Activated CD4-positive, alpha-beta T cell treated with anti-CD3 and anti-CD28 coated beads, Interleukin-2, Interleukin-4, amounts not matched to agents 100 ng/mL and 50 ng/mL, durations not matched to agents 16 hours and 8 hours (primary cell): ENCODE measurements around the gene CEMIP.
A peak's percentile ranks its signal among the peaks of the same experiment; 100 is the strongest.
"Not testable (repeated sequence)": the region's sequence is repeated elsewhere in the genome, so short reads cannot be mapped to it uniquely, and the experiment has no call there.

Source experiments
- DNase-seq: peaks from one replicate; pipeline ENCODE4 v3.0.0-alpha.2; 2020; ENCODE audit warnings: low spot score

Gene CEMIP

DNA sequence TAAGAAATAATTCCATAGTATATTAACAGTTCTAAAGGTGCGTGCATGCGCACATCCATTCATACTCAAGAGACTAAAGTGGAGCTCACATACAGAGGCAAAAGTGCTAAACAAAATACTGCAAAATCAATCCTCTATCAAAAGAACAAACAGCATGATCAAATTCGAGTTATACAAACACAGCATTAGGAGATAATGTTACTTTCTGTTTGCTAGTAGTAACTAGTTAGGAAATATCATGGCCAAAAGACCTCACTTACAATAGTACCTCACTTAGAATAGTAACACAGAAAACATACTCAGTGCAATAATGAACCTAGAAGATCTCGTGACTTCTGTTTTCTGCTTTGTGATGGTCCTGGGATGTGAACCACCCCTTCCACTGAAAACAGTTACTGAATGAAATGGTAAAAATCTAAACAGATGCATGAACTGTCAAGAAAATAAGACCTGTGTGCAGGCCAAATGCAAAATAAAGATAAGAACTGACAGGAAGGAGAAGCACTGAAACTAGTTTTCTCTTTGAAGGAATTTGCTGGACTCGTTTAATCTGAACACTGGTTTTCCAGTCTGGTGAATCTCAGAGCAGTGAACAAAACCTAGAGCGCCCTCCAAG is 20.9 kb upstream of the CEMIP start:
- DNase-seq, result no peak

DNA sequence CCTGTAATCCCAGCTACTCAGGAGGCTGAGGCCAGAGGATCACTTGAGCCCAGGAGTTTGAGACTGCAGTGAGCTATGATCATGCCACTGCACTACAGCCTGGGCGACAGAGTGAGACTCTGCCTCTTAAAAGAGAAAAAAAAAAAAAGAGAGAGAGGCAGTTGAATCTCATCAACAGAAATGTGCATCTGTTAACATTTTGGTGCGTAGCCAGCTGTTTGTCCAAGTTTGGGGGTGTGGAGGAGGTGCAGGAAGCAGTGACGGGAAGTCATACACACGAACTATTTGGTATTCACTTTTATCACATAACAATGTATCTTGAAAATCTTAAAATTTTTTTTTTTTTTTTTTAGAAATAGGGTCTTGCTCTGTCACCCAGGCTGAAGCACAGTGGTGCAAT is 18.2 kb upstream of the CEMIP start:
- no peak for DNase-seq

DNA sequence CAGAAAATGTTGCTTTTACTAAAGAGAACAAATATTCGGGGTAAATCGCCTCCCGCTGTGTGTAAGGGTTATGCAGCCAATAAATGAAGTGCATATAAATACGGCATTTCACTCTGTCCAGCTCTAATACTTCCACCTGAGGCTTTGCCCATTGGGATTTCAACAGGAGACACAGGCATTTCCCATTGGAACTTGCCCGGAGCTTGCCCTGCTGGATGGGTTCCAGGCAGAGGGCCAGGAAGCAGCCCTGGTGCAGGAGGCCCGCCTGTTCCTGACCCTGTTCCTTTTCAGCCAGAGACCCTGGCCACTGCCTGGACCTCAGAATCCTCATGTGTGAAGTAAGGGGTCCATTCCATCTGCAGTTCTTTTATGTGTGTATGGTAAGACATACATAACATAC is 17.4 kb upstream of the CEMIP start:
- DNase-seq, result no peak

DNA sequence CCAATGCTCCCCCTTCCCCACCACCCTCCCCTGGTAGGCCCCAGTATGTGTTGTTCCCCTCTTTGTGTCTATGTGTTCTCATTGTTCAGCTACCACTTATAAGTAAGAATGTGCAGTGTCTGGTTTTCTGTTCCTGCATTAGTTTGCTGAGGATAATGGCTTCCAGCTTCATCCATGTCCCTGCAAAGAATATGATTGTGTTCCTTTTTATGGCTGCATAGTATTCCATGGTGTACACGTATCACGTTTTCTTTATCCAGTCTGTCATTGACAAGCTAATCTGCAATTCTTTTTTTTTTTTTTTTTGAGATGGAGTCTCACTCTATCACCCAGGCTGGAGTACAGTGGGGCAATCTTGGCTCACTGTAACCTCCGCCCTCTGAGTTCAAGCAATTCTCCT is 15.9 kb upstream of the CEMIP start:
- DNase-seq, result not testable (repeated sequence)

DNA sequence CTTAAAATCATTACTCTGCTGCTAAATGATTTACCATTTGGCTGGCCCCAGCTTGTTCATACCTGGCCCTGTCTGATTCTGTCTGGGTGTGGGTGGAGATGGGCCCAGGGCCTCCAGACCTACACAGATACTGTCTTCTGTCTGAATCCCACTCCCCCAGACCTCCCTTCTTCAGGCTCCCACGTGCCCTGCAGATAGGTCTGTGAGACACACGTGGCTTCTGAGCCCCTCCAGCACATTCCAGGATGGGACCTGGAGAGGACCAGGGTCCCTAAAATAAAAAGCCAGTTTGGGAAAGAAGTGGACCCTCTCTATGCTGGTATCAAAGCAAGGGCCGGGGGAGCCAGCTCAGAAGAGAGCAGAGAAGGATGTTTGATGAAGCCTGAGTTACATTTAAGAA is 14.6 kb upstream of the CEMIP start:
- DNase-seq, result no peak

DNA sequence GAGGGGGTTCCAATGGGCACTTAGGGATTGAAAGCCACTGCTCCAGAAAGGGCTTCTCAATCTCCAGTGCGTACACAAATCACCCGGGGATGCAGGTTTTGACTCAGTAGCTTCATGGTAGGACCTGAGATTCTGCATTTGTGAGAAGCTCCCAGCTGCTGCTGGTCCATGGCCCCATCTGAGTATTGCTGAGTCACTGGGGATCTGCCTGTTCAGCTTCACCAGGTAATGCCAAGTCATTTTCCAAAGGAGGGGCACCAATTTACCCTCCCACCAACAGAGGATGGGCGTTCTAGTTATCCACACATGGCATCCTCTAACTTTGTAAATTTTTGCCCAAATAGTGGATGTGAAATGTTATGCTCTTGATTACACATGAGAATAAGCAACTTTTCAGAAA is 12.9 kb upstream of the CEMIP start:
- DNase-seq, result no peak

DNA sequence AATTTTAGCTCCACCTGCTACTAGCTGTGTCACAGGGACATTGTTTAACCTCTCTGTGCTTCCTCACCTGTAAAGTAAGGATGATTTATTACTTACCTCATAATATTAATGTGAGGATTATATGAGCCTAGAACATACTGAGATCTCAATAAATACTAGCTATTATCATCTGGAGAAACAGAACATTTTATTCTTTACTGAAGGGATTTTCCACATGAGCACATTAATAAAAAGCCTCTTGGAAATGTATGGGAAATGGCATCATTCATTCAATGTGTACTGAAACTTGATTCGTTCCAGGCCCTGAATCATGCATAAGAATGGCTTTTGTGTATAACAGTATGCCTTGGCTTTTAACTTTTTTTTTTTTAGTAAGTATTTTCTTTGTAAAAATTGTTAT is 11.0 kb upstream of the CEMIP start:
- no peak for DNase-seq

DNA sequence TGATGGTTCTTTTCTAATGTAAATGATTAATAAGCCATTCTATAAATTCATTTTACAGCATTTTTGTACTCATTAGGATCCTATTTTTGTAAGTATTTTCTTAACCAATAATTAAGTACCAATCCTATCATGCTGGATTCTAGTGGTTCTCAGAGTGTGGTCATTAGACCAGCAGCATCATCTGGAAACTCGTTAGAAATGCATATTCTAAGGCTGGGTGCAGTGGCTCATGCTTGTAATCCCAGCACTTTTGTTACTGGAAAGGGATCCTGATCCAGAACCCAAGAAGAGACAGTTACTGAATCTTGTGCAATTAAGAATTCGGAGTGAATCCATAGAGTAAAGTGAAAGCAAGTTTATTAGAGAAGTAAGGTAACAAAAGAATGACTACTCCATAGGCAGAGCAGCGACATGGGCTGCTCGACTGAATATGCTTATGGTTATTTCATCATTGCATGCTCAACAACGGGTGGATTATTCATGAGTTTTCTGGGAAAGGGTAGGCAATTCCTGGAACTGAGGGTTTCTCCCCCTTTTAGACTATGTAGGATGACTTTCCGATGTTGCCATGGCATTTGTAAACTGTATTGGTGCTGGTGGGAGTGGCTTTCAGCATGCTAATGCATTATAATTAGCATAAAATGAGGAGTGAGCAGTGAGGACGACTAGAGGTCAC is 9.9 kb upstream of the CEMIP start:
- no peak for DNase-seq

DNA sequence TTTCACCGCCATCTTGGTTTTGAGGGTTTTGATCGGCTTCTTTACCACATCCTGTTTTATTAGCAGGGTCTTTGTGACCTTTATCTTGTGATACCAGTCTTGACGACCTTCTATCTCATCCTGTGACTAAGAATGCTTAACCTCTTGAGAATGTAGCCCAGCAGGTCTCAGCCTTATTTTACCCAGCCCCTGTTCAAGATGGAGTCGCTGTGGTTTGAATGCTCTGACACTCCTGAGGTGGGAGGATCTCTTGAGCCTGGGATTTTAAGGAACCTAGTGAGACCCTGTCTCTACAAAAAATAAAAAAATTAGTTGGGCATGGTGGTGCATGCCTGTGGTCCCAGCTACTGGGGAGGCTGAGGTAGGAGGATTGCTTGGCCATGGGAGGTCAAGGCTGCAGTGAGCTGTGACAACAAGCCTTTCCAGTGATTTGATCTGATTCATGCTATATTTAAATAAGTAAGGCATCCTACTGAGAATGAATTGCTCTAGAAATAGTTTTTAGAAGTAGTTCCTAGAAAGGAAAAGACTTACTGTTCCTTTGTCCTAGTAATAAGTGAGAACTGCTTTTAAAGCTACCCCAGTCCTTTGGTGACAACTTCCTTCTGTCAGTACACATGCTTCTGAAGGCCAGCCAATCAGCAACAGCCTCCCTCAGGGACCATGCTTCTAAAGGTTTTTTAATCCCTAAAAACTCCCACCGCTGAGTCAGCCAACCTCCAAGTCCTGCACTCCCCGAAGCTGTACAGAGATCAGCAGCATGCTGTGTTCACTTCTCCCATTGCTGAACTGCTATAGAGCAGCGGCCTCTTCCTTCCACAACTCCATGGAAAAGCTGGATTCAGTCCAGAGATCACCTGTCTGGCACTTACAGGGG is 9.1 kb upstream of the CEMIP start:
- no peak for DNase-seq

DNA sequence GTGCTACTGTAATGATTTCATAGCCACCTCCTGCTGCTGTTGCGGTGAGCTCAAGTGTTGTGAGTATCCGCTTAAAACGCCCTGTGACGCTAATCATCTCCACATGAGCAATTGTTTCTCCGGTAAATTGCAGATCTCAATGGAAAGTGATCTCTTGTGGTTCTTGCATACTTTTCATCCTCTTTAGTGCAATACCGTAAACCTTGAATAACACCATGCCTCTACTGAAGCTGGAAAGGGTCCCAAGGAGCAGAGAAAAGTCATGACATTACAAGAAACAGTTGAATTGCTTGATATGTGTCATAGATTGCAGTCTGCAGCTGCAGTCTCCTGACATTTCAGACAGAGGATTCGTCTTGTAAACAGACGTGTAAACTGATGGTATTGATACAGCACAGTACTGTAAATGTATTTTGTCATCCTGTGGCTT is 6.0 kb upstream of the CEMIP start:
- DNase-seq, result no peak

DNA sequence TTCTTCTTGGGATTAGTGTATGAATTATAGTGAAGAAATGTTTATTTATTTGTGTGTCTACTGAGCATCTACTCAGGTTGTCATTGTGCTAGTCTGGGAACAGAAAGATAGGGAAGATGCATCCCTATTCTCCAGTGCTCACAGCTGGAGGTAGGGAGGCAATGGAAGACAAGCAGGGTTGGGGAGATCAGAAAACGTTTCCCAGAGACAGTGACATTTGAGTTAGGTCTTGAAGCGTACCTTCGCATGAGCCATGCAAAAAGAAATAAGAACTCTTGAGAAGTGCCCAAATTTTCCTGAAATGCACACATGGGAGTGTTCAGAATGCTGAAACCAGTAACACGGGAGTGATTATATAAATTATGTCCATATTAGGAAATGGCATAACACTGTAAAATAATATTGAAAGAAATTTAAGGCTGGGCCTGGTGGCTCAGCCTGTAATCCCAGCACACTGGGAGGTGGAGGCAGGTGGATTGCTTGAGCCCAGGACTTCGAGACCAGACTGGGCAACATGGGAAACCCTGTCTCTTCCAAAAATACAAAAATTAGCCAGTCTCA is 5.3 kb upstream of the CEMIP start:
- no peak for DNase-seq

DNA sequence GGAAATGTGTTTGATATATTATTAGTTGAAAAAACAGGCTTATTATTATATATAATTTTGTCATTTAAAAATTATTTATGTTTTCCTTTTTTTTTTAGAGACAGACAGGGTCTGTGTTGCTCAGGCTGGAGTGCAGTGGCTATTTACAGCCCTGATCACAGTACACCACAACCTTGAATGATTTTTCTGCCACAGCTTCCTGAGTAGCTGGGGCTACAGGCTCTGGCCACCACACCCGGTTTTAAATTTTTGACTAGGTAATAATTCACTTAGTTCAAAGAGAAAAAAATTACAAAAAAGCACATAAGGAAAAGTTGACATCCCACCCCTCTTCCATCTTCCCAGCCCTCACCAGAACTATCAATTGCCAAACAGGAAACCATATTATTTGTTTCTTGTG is 4.7 kb upstream of the CEMIP start:
- no peak for DNase-seq

DNA sequence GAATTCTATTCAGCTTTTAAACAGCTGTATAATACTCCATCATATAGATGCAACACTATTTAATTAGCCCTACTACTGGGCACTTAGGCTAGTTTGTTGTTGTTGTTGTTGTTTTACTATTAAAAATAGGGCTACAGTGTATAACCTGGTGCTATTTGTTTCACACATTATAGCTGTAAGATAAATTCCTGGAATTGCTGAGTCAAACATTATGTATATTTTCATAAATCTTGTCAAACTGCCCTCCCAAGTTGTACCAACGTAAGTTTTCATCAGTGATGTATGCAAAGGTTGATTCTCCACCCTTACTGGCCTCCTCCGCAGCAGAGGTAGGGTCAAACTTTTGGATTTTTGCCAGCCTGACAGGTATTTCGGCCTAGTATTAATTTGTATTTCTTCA is 3.8 kb upstream of the CEMIP start:
- no peak for DNase-seq

DNA sequence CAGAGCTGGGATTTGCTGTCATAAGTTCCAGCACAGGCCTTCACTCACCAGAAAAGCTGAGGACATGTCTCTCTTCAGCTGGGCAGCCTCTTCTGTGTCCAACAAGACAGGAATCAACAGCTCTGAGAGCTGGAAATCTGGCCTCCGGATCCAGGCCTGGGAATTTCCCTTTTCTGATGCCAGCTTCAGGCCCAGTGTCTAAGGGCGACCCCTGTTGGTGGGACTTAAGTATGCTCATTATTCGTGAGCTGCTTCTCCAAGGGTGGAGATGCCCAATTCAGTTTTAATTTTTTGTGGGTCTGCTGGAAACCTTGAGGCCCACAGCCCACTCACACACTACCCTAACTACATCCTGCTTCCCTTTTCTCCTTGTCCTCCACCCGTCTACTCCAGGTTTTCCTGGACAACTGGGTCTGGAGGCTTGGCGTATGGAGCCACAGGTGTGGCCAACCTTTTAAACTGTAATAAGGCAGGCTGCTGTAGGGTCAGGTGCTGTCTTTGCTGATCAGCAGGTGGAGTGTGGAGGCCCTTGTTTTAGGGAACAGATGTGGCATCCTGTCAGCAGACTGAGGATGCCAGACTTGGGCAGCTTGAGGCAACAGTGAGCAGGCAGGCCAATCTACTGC is 2.6 kb upstream of the CEMIP start:
- DNase-seq, result peak; percentile 72

DNA sequence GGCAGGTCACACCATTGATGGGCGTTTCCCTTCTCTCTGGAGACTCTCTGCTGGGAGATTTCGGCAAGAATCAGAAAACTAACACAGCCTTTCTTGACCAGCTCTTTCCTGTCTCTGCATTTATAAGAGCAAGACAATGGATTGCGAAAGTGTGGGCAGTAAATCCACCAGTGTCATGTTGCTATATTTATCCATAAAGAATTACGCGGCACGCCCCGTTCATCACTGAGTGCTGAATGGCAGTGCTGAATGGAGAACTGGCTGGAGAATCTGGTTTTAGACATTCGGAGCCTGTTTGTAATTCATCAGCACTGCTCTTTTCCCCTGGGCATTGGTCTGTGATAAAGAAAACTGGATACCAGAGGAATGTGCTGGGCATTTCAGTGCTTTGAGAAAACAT is 2.0 kb upstream of the CEMIP start:
- DNase-seq, result no peak

DNA sequence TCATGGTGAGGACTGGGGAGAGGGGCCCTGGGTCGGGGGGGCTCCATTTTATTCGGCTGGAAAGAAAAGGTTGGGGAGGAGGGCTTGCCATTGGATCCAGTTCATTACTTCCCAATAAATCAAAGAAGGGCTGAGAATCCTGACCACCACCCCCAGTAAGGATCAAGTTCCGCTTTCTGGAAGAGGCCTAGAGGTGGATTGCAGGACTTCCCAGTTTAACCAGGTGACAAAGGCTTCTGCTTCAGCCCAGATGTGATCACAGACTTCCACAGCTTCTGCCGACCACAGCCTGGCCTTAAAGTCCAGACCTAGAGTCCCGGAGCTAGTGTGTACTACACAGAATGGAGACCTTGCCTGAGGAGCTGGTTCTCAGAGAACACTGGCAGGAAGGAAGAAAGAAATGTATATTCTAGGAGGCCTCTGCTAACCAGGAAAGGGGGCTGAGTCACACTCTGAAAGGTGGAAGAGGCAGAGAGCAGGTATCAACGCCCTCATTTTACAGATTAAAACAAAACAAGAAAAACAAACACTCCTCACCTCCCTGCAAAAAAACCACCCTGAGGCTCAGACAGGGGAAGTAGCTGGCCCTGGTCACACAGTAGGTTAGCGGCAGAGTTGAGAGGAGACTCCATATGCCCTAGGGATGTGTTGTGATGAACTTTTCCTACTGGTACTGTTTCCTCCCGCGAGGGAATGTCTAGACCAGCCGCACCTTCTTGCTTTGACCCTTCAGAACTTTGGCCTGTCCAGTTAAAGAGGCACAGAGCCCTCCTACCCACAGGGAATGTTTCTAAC is 1.1 kb upstream of the CEMIP start:
- DNase-seq, result no peak

DNA sequence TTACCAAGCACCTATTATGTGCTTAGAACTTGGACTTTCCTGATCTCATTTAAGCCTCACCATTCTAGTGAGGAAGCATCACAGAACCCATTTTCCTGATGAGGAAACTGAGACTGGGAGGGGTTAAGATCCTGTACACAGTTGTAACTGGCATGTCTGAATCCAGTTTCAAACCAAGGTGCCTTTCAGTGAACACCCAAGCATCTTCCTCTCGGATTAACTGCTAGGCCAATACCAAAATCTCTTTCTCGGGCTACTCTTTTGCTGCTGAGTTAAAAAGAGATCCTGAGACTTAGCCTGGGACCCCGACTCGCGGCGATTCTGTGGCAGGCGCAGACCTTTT is 578 bp upstream of the CEMIP start:
- DNase-seq, result no peak

DNA sequence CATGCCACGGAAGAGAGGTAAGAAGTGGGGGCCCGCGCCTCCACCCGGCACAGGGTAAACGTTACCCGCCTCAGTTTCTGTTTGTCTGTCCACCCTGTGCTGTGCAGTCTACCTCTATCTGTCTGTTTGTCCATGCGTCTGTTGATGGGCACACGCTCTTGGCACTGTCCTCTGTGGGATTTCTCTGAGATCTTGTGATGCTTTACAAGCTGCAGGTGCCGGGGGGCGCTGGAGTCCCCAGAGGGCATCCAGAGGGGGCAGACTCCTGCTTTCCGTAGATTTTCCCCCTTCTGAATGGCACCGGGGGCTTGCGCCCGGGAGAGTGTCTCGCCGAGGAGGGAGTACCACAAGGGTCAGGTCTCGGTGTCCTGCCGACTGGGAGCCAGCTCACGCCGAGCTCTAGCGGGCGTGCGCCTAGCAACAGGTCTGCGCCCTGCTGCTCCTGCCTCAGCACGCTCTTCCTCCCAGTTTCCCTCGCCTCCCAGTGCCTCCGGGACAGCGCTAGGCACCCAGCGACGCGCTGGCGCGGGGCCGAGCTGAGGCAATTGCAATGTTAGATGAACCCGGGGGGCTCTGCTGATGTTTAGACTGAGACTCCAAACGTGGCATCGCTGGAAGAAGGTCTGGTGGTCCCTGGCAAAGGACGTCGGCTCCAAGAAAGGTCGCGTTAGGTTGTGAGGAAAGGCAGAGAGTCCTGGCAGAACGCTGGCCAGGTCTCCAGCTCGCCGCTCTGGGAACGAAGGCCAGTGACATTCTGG is 667 bp downstream of the CEMIP start:
- no peak for DNase-seq

DNA sequence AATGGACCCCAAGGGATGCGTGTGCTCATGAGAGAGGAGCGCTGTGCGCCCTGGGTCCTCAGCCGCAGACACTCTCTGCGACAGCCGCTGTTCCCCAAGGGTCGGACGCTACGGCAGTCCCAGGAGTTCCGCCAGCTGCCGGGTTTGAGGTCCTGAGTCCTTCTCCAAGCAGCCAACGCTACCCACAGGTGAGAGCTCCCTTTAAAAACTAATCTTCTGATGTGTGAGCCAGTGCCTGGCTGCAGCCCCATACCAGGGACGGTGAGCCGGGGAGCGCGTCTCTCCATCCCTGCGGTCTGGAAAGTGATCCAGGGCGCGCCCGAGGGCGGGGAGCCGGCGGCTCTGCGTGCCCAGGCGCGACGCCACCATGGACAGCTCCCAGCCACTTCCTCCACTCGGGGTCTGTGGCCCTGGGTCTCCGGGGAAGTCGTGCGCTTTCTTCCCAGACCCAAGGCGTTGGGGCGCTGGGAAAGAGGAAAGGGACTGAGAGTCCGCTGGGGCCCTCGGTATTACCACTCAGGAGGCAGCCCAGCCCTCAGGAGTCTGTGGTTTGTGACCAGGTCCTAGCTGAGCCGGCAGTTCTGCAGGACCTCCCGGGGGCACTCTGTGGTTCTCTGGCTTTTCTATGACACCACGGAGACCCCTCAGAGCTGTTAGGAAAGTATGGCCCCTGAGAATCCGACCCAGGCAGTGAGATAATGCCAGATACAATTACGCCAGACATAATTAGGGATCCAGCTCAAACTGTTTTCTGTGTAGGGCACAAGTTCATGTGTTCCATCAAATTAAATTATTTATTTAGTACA is 1.4 kb downstream of the CEMIP start:
- peak; percentile 18 for DNase-seq

DNA sequence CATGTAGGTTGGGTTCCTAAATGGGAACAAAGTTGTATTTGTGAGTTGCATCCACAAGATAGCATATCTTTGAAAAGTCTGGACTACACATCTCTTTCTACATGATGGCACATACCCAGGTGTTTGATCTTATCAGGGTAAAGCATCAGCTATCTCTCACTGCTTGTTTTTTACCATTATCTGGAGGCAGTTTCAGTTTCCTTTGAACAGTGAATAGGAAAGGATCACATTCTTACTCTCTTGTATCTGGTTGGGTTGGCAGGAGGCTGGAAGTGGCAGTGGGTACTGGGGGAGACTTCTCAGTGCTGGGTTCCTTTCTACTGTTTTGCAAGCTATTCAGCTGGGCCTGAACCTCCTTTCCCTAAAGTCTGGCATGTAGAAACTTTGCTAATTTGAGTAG is 4.1 kb downstream of the CEMIP start:
- peak; percentile 42 for DNase-seq
